Ammon's horn (tissue), 1 donor: ENCODE results near the gene MYB.
"Not testable (repeated sequence)": the region's sequence is repeated elsewhere in the genome, so short reads cannot be mapped to it uniquely, and the experiment has no call there.

Source experiments
- DNase-seq: peaks from one replicate; pipeline ENCODE4 v3.0.0-alpha.2; 2016; ENCODE audit warnings: low spot score

Gene MYB

GRCh38 chr6:135180542-135181332, at the start of gene MYB:
Gene MYB (plus strand): TSS chr6:135181308. CDS start chr6:135181514, 206 bp downstream.
- peak; percentile 26 for DNase-seq

DNA sequence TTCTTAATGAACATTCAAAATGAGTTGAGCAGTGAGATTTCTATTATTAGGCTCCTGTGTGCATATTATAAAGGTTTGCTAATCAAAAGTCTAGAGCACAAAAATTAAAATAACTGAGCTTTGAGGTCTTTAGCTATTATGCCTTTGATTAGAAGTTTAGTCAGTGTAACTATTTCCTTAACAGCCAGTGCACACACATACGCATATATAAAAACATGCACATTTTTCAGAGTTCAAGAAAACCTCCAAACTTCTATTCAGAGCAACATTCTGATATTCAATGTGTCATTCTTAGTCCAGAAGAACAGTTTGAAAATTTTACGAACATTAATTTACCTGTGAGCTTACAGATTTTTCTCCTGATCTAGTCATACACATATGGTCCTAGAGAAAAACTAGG, 48.3 kb upstream of the MYB start:
- DNase-seq: no peak

GRCh38 chr6:135135835-135136234, 45.3 kb upstream of the MYB start:
- DNase-seq: no peak

GRCh38 chr6:135137826-135138225, 43.3 kb upstream of the MYB start:
- no peak for DNase-seq

GRCh38 chr6:135141182-135141581, 39.9 kb upstream of the MYB start:
- no peak for DNase-seq

GRCh38 chr6:135141728-135142127, 39.4 kb upstream of the MYB start:
- DNase-seq: no peak

DNA sequence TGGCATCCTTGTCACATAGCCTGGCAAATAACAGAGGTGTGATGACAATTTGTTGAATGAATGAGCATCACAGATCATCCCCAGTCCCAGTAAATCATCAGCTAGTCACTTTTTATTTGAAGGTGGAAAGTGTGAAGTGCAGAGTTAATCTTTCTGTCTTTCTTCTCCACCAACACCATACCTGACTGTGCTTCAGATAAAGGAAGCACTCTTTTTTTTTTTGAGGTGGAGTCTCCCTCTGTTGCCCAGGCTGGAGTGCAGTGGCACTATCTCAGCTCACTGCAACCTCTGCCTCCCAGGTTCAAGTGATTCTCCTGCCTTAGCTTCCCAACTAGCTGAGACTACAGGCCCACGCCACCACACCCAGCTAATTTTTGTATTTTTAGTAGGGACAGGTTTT, 38.9 kb upstream of the MYB start:
- DNase-seq: not testable (repeated sequence)

DNA sequence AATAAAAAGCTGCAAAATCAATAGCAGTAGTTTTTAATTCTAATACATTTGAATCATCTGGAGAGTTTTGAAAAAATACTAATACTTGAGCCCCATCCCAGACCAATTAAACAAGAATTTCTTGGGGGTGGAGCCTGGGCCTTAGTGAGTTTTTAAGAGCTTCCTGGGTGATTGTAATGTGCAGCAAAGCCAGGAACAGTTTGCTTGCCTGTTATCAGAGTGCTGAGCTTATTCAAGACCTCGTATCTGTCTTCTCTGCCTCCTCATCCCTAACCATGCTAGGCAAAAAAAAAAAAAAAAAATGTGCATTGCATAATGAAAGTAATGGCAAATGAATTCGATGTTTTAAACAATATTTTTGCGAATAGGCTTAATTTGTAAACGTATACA, 36.4 kb upstream of the MYB start:
- no peak for DNase-seq

DNA sequence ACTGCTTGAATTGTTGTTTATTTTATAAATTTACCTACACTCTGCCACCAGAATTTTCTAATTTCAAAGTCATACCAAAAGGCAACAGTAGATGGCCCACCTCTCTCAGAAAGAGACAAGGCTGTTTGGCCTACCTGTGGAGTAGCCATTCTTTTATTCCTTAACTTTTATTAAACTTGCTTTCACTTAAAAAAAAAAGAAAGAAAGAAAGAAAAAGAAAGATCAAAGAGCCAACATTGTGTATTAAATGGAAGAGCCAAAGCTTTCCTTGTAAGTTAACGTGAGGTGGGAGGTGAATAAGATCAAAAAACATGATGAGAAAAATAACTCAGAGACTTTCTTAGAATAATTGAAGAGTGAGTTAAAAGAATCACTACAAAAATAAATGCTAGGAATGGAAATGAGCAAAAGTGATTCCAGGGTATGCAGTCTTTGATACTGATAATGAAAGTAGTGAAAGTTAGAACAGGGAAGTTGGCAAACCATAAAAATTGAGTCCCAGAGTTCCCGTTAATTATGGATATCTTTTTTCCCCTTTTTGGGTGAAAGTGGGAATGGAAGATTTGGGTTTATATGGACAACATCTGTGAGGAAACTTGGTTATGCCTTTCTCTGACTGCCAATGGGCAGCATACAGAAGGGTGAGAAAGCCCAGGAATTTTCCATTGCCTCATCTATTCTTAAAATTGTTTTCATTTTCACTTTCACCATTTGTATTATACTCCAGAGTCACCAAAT, 35.9 kb upstream of the MYB start:
- no peak for DNase-seq

GRCh38 chr6:135146162-135146934, 34.8 kb upstream of the MYB start:
- no peak for DNase-seq

DNA sequence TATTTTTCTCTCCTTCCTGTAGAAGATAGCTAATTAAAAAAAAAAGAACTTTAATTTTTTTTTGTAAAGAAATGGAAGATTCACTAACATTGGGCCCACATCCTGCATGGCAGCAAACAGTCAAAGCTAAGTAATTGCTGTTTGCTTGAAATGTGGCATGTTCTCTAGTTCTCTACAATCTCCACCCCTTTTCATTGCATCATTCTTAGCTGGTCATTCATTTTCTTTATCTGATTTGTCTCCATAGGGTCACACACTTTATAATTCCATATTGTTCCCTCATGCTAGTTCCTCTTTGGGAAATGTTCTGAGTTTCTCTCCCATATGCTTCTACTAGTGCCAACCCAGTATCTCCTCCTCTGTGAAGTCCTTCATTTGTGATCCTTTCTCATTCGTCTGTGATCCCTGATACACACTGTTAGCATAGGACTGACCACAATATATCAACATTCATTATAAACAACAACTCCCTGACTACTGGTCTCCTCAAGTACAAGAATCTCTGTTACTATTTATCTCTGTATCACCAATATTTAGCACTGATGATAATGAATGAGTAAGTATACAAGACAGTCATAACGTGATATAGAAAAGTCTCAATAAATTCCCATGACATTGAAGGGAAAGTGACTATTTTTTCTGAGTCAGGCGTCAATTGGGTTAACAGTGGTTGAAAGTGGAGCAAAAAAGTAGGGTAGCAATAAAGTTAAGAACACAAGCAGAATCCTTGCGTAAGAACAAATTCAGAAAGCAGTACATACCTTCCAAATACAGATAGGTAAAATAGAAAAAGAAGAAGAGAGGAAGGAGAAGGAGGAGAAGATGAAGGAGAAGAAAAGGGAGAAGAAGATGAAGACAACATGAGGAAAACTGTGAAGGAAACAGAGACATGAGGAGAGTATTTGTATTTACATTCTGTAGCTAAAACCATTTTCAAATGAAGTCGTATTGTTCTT, 33.2 kb upstream of the MYB start:
- no peak for DNase-seq

DNA sequence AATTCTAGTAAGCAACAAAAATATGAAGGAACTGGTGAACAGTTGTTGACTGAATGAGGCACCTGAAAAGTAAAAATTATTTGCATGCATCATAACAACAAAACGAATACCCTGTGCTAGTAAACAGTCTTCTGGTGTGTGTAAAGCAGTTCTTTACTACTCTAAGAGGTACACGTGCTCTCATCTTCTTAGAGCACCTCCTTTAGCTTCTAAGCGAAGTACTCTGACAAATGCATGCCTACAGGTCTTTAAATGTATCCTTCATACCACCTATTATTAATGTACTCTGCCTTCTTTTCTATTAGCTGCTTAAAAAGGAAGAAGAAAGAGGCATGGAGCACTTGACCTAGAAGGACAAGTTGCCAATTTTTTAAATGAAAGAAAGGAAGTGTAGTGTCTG, 32.2 kb upstream of the MYB start:
- DNase-seq: no peak

GRCh38 chr6:135149376-135149775, 31.7 kb upstream of the MYB start:
- no peak for DNase-seq

DNA sequence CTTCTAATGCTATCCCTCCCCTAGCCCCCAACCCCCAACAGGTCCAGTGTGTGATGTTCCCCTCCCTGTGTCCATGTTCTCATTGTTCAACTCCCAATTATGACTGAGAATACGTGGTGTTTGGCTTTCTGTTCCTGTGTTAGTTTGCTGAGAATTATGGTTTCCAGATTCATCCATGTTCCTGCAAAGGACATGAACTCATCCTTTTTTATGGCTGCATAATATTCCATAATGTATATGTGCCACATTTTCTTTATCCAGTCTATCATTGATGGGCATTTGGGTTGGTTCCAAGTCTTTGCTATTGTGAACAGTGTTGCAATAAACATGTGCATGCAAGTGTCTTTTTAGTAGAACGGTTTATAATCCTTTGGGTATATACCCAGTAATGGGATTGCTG, 30.6 kb upstream of the MYB start:
- DNase-seq: not testable (repeated sequence)

DNA sequence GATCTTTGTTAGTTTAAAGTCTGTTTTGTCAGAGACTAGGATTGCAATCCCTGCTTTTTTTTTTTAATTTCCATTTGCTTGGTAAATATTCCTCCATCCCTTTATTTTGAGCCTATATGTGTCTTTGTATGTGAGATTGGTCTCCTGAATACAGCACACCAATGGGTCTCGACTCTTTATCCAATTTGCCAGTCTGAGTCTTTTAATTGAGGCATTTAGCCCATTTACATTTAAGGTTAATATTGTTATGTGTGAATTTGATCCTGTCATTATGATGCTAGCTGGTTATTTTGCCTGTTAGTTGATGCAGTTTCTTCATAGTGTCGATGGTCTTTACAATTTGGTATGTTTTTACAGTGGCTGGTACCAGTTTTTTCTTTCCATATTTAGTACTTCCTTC, 27.0 kb upstream of the MYB start:
- not testable (repeated sequence) for DNase-seq

- no peak for DNase-seq
Measured at GRCh38 chr6:135158397-135158796, 22.7 kb upstream of the MYB start.

DNA sequence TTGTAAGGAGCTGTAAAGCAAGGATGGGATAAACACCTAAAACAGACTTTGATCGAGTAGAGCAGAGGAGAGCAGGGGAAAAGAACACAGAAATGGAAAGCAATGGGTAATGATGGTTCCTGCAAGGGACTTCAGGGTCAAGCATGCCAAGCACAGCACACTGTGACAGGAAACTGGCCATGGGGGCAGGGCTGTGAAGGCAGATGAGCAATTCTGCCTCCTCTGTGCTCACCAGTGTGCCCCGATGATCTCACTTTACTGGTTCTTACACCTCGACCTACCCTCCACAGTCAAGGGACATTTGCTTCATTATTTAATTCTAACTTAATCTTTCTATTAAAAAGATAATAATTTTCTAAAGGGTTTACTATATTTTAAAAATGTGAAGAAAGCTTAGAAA, 21.6 kb upstream of the MYB start:
- no peak for DNase-seq

- DNase-seq: no peak
Measured at GRCh38 chr6:135161411-135162395, 19.4 kb upstream of the MYB start.

DNA sequence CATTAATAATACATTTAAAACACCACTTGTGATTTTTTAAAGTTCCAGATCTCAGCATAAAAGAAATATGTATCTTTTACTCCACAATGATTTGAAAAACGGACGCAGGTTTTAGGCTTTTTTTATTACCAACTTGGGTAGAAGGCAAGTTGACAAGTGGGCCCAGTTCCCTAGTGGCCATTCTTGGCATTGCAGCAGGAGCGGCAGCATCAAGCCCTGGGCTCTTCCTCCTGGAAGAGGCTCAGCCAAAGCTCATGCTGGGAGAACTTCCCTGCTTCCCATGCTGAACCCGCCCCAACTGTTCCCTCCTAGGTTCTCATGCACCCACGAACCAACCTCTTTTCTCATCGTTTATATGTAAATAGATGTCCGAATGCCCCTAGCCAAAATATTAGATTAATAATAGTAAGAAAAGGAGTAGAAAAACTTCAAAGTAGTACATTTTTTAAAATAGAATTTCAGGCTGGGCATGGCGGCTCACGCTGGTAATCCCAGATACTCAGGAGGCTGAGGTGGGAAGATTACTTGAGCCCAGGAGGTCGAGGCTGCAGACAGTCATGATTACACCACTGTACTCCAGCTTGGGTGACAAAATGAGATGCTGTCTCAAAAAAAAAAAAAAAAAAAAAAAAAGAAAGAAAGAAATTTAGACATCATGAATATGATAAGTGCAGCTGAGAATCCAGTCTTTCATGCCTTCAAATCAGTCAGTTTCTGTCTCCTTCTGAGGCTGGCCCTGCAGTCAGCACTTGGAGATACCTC, 18.2 kb upstream of the MYB start:
- DNase-seq: no peak

GRCh38 chr6:135163440-135163738, 17.7 kb upstream of the MYB start:
- no peak for DNase-seq
